SH-SY5Y (cell line): ENCODE results near the gene XPO4.

Experiments
- GATA2 ChIP-seq: IDR thresholded peaks from 2 replicates; pipeline ENCODE4 v1.6.1; 2011; ENCODE audit warnings: mild to moderate bottlenecking, low read depth, low read length
- GATA3 ChIP-seq: IDR thresholded peaks from 2 replicates; pipeline ENCODE4 v1.6.1; 2011; ENCODE audit warnings: low read depth, mild to moderate bottlenecking, low read length, moderate library complexity

XPO4 gene

GRCh38 chr13:20847296-20847695 is 55.2 kb downstream of the XPO4 start:
- TF ChIP-seq GATA2 (no peak), GATA3 (no peak)

- TF ChIP-seq GATA3, result no peak
- TF ChIP-seq GATA2, result no peak
Observed at GRCh38 chr13:20843166-20843565, 59.4 kb downstream of the XPO4 start.

GRCh38 chr13:20840568-20840967 is 62.0 kb downstream of the XPO4 start:
- TF ChIP-seq GATA3 (no peak), GATA2 (no peak)

DNA sequence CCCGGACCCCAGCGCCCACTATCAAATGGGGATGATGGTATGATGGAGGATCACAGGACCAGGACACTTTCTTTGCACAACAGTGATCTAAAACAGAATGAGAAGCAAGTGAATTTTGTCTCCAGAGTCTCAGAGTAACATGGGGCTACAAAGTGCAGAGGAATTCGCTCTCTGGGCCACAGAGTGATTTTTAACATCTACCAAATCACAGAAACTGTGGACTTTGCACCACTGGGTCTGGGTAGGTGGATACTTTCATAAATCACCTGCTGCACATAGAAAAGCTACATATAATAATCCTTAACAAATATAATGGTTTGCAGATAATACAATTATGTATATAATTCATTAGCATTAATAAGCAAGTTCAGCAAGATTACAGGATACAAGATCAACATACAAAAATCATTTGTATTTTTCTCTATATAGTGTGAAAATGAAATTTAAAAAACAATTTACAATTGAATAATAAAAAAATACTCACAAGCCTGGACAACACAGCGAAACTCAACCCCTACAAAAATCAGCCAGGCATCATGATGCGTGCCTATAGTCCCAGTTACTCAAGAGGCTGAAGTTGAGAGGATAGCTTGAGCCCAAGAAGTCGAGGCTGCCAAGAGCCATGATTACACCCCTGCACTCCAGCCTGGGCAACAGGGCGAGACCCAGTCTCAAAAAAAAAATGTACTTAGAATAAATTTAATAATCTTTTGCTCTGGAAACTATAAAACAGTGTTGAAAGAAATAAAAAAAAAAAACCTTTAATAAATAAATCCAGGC is 68.5 kb downstream of the XPO4 start:
- TF ChIP-seq GATA3 (no peak), GATA2 (no peak)

- TF ChIP-seq GATA2 (no peak), GATA3 (no peak)
Observed at GRCh38 chr13:20832861-20833260, 69.7 kb downstream of the XPO4 start.

GRCh38 chr13:20831933-20832332 is 70.6 kb downstream of the XPO4 start:
- TF ChIP-seq GATA3, result no peak
- no peak for TF ChIP-seq GATA2

GRCh38 chr13:20831254-20831653 is 71.3 kb downstream of the XPO4 start:
- TF ChIP-seq GATA3, result no peak
- TF ChIP-seq GATA2, result no peak

DNA sequence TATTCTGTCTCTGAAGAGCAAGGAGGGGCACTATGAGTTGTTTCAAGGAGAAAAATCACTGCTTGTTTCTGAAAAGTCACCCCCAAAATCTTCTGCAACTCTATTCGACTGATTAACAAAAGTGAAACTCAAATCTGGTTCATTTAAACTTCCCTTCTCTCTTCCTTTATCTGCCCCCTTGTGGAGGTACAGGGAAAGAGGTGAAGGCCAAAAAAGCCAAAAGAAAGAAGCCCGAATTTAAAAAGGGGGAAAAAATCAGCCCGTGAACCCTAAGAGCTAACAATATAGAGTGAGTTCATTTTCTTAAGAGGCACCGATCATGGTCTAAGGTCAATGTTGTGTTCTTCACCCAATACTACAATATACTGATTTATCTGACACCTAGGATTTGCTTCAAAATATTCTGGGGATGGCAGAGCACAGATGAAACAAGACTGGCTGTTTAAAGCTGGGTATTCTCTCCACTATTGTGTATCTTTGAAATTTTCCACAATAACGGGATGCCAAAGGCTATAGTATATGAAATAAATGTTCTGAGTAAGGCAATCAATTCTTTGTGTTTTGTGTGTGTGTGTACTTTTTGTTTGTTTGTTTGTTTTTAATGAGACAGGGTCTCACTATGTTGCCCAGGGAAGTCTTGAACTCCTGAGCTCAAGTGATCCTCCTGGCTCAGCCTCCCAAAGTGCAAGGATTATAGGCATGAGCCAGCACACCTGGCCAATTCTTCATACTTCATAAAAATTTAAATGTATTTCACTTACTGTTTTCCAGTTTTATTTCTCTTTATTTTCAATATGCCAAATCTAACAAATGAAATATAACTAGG is 73.8 kb downstream of the XPO4 start:
- TF ChIP-seq GATA3 (no peak), GATA2 (no peak)

DNA sequence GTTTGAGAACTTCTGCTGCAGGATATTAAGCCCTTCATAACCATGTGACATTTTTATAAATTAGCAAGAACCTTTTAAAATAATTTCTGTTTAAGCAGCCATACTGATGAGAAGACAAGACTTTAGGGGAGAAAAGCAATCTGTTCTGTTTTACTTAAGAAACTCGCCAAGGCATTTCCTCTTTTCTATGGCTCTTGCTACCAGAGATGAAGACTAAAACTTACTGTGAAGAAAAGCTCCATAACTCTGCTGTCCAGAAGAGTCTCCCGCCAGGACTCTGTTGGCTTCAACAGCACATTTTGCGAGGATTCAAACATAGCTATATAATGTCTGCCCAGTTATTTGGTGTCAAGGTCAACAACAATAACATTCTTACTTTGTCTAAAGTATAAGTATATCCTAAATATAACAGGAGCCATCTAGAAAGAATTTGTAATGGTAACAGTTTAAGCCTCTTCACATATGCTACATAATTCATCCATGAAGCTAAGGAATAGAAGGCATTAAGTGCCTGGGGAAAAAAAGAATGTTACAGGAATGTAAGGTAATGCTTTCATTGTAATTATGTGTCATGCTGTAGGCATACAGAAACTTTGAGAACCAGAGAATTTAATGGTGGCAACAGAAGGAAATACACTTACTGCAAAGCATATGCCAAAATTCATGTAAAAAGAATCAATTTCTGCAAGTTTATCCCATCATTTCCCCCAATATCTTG is 75.5 kb downstream of the XPO4 start:
- no peak for TF ChIP-seq GATA3
- TF ChIP-seq GATA2, result no peak

GRCh38 chr13:20826301-20826700 is 76.2 kb downstream of the XPO4 start:
- TF ChIP-seq GATA2, result no peak

DNA sequence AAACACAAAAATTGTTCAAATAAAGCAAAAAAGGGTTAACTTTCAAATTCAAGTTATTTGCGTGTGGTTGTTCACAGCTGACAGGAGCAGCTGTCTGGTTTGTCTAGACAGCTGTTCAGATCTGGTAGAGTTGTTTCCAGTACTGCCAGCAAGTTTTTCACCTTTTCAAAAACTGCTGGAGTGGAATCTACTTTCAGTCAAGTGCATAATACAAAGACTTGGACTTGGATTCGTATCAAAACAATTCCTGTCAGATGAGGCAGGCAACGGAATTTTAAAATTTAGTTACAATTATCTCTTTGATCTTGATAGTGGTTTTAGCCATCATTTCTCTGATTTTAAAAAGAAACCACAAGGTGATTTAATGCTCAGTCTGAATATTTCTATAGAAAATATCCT is 77.1 kb downstream of the XPO4 start:
- no peak for TF ChIP-seq GATA2
- no peak for TF ChIP-seq GATA3

GRCh38 chr13:20824762-20825476 is 77.6 kb downstream of the XPO4 start:
- TF ChIP-seq GATA2, result no peak
- TF ChIP-seq GATA3, result no peak

GRCh38 chr13:20823071-20823470 is 79.5 kb downstream of the XPO4 start:
- TF ChIP-seq GATA2 (no peak), GATA3 (no peak)

DNA sequence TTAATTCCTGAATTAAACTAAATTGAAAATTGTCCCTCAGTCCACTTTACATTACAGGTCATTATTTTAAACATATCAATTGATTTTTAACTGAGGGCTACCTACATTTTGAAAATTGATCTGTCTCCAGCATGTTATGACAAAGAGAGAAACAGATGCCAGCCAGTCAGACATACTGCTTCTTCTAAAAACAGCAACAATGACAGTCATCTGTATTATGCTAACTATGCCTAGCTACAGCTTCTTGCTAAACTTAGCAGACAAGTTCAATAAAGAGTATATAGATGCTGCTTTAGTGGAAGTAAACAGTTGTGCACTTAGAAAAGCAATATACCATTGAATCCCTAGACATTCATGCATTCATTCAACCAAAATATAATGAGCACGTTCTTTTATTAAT is 80.1 kb downstream of the XPO4 start:
- no peak for TF ChIP-seq GATA2
- no peak for TF ChIP-seq GATA3
